H1 (cell line): ENCODE measurements around the gene KRTAP10-7. TPM values are rescaled to one million over a fixed set of nuclear protein-coding genes. Genes with fewer than 3 reads are reported as not detected.

Experiments used
- CTCF ChIA-PET: fragments of 300-600 bp; sonication (Branson Sonifier 250); formaldehyde crosslinking; loops from one replicate; lab custom pipeline; 2021; ENCODE audit not compliant: partially characterized antibody; lab: Charles Lee
- POLR2A ChIA-PET: fragments of 300-600 bp; sonication (Branson Sonifier 250); formaldehyde crosslinking; loops from one replicate; lab custom pipeline; 2021; ENCODE audit warnings: inconsistent platforms; ENCODE audit not compliant: partially characterized antibody; lab: Charles Lee
- DNase-seq, 2 experiments: peaks; one replicate each; pipeline versions ENCODE4 v3.0.0 to v3.0.0-alpha.2; 2010 to 2022; ENCODE audit warnings: low spot score in 2 of 2, low read depth in 1 of 2, mixed read lengths in 1 of 2
- FAIRE-seq: peaks from 2 replicates; lab custom pipeline; 2011; peaks lifted over from hg19 to GRCh38; lab: Jason Lieb, UNC
- H2AFZ ChIP-seq: 2 replicates; pipeline ENCODE4 v1.8.1; 2012; ENCODE audit warnings: low read length, inconsistent platforms
- H2AK5ac ChIP-seq: 2 replicates; pipeline ENCODE4 v1.6.1; 2013; ENCODE audit warnings: low read depth, low read length
- H2BK120ac ChIP-seq: replicated peaks from 2 replicates; pipeline ENCODE3; 2013; ENCODE audit warnings: low read depth, low read length, inconsistent platforms
- H2BK12ac ChIP-seq: 2 replicates; pipeline ENCODE4 v1.6.1; 2013; ENCODE audit warnings: low read depth, low read length
- H2BK15ac ChIP-seq: 2 replicates; pipeline ENCODE4 v1.6.1; 2013; ENCODE audit warnings: low read length
- H2BK20ac ChIP-seq: 2 replicates; pipeline ENCODE4 v1.6.1; 2013; ENCODE audit warnings: low read length
- H2BK5ac ChIP-seq: 2 replicates; pipeline ENCODE4 v1.6.1; 2013; ENCODE audit warnings: low read depth, low read length
- H3K14ac ChIP-seq: 2 replicates; pipeline ENCODE4 v1.6.1; 2013; ENCODE audit warnings: inconsistent platforms; ENCODE audit not compliant: insufficient read length
- H3K18ac ChIP-seq: 2 replicates; pipeline ENCODE4 v1.6.1; 2013; ENCODE audit warnings: low read length; ENCODE audit errors: extremely low read depth
- H3K23ac ChIP-seq: 2 replicates; pipeline ENCODE4 v1.6.1; 2013; ENCODE audit warnings: inconsistent platforms; ENCODE audit not compliant: insufficient read length
- H3K23me2 ChIP-seq: 2 replicates; pipeline ENCODE4 v1.6.1; 2013; ENCODE audit warnings: low read depth, low read length
- H3K27ac ChIP-seq: 2 replicates; pipeline ENCODE4 v1.6.1; 2011; ENCODE audit warnings: low read depth, low read length, inconsistent platforms
- H3K27me3 ChIP-seq, 4 experiments: replicated peaks in 1 of 4; 1 replicate in 1 of 4; 2 replicates in 3 of 4; pipeline versions ENCODE4 v1.6.1 to v1.8.1; 2011 to 2013; ENCODE audit warnings: low read length in 3 of 4, mild to moderate bottlenecking in 3 of 4, inconsistent platforms in 2 of 4, mixed read lengths in 2 of 4, moderate library complexity in 1 of 4; ENCODE audit not compliant: control insufficient read depth in 3 of 4, insufficient read depth in 3 of 4; ENCODE audit errors: extremely low read depth in 1 of 4
- H3K36me3 ChIP-seq, 4 experiments: 2 replicates each; pipeline versions ENCODE4 v1.6.1 to v1.8.1; 2011 to 2013; ENCODE audit warnings: mild to moderate bottlenecking in 4 of 4, low read length in 3 of 4, moderate library complexity in 2 of 4, control low read depth in 1 of 4, inconsistent platforms in 1 of 4; ENCODE audit not compliant: insufficient read depth in 4 of 4, control insufficient read depth in 2 of 4
- H3K4ac ChIP-seq: replicated peaks from 2 replicates; pipeline ENCODE3; 2013; ENCODE audit warnings: low read length, low read depth, mixed read lengths, inconsistent platforms; ENCODE audit not compliant: insufficient read length
- H3K4me1 ChIP-seq, 4 experiments: replicated peaks in 1 of 4; 1 replicate in 1 of 4; 2 replicates in 3 of 4; pipeline versions ENCODE4 v1.6.1 to v1.8.1; 2011 to 2013; ENCODE audit warnings: low read length in 3 of 4, inconsistent platforms in 2 of 4, mixed read lengths in 1 of 4; ENCODE audit not compliant: insufficient read depth in 4 of 4, control insufficient read depth in 3 of 4
- H3K4me2 ChIP-seq, 2 experiments: 2 replicates each; pipeline versions ENCODE4 v1.6.1 to v1.8.1; 2011 to 2013; ENCODE audit warnings: low read depth in 2 of 2, low read length in 2 of 2, control low read depth in 1 of 2, inconsistent platforms in 1 of 2, mild to moderate bottlenecking in 1 of 2; ENCODE audit not compliant: insufficient read depth in 1 of 2
- H3K4me3 ChIP-seq, 4 experiments: fragments of 200-600, 300-600 bp in 1 of 4; sonication (generic), shearing (Covaris generic), sonication (Bioruptor Twin) in 1 of 4; 2 replicates each; pipeline versions ENCODE4 v1.5.1 to v1.8.1; 2011 to 2016; ENCODE audit warnings: low read length in 4 of 4, low read depth in 3 of 4, control low read depth in 2 of 4, inconsistent platforms in 2 of 4, mild to moderate bottlenecking in 2 of 4, mixed read lengths in 1 of 4, moderate library complexity in 1 of 4; ENCODE audit not compliant: insufficient read depth in 2 of 4; ENCODE audit errors: extremely low read depth in 1 of 4
- H3K56ac ChIP-seq: replicated peaks from 2 replicates; pipeline ENCODE3; 2013; ENCODE audit warnings: low read depth, mild to moderate bottlenecking, mixed read lengths, low read length, inconsistent platforms; ENCODE audit not compliant: insufficient read length
- H3K79me1 ChIP-seq: 2 replicates; pipeline ENCODE4 v1.6.1; 2013; ENCODE audit warnings: low read depth, low read length, control low read depth
- H3K79me2 ChIP-seq, 2 experiments: 2 replicates each; pipeline versions ENCODE4 v1.6.1 to v1.8.1; 2012 to 2013; ENCODE audit warnings: low read length in 2 of 2, mild to moderate bottlenecking in 2 of 2, inconsistent platforms in 1 of 2; ENCODE audit not compliant: insufficient read depth in 2 of 2, control insufficient read depth in 1 of 2
- H3K9ac ChIP-seq, 4 experiments: replicated peaks in 1 of 4; 1 replicate in 1 of 4; 2 replicates in 3 of 4; pipeline versions ENCODE4 v1.6.1 to v1.8.1; 2011 to 2013; ENCODE audit warnings: low read depth in 3 of 4, low read length in 3 of 4, control low read depth in 2 of 4, mild to moderate bottlenecking in 2 of 4, moderate library complexity in 2 of 4, inconsistent platforms in 1 of 4; ENCODE audit errors: extremely low read depth in 1 of 4
- H3K9me3 ChIP-seq, 2 experiments: 2 replicates each; pipeline versions ENCODE4 v1.6.1 to v1.8.1; 2012 to 2013; ENCODE audit warnings: mild to moderate bottlenecking in 2 of 2, moderate library complexity in 2 of 2, control low read depth in 1 of 2, inconsistent platforms in 1 of 2, low read depth in 1 of 2, low read length in 1 of 2, mixed read lengths in 1 of 2; ENCODE audit not compliant: insufficient read depth in 2 of 2
- H4K20me1 ChIP-seq, 2 experiments: replicated peaks in 1 of 2; 2 replicates each; pipeline versions ENCODE3 to v1.8.1; 2011 to 2013; ENCODE audit warnings: inconsistent platforms in 2 of 2, low read length in 2 of 2, mild to moderate bottlenecking in 1 of 2; ENCODE audit not compliant: insufficient read depth in 2 of 2, control insufficient read depth in 1 of 2
- H4K5ac ChIP-seq: 2 replicates; pipeline ENCODE4 v1.6.1; 2013; ENCODE audit warnings: low read length, low read depth, mixed read lengths, inconsistent platforms; ENCODE audit not compliant: insufficient read length
- H4K8ac ChIP-seq: 2 replicates; pipeline ENCODE4 v1.8.0; 2013; ENCODE audit warnings: mild to moderate bottlenecking, moderate library complexity, low read length, inconsistent platforms; ENCODE audit not compliant: insufficient read depth; ENCODE audit errors: extremely low read depth
- H4K91ac ChIP-seq: replicated peaks from 2 replicates; pipeline ENCODE3; 2013; ENCODE audit warnings: low read length, mixed read lengths, inconsistent platforms; ENCODE audit not compliant: insufficient read length
- GABPA ChIP-seq: IDR thresholded peaks from 2 replicates; pipeline ENCODE4 v1.6.1; 2011; ENCODE audit warnings: mild to moderate bottlenecking, low read length, moderate library complexity, borderline replicate concordance; ENCODE audit not compliant: insufficient read depth
- PHF8 ChIP-seq: fragments of 200-600 bp; sonication (generic); conservative IDR thresholded peaks from 2 replicates; pipeline ENCODE4 v1.7.1; 2012; ENCODE audit warnings: low read depth, mild to moderate bottlenecking, inconsistent platforms, low read length, moderate library complexity
- SIRT6 ChIP-seq: IDR thresholded peaks from one replicate; pipeline ENCODE4 v1.7.1; 2012; ENCODE audit warnings: low read length, inconsistent platforms
- TAF7 ChIP-seq: optimal IDR thresholded peaks from 2 replicates; pipeline ENCODE3; 2011; ENCODE audit warnings: low read depth, mild to moderate bottlenecking, inconsistent platforms, low read length, moderate library complexity, borderline replicate concordance
- WGBS, 2 experiments: shearing (Covaris generic) in 1 of 2; methylation state at CpG; one replicate each; pipeline versions ENCODE4 v1.1.6 to v1.1.7; 2013 to 2015; ENCODE audit warnings: low lambda C conversion rate in 2 of 2, mixed read lengths in 2 of 2, inconsistent platforms in 1 of 2, low coverage in 1 of 2, missing lambda C conversion rate in 1 of 2; ENCODE audit not compliant: insufficient replicate concordance in 2 of 2, insufficient coverage in 1 of 2, insufficient read length in 1 of 2; ENCODE audit errors: extremely low coverage in 1 of 2, missing lambda C conversion rate in 1 of 2; 5-methylcytosine and 5-hydroxymethylcytosine counted together
- polyA plus RNA-seq, 7 experiments: library from polyadenylated mRNA; depleted of rRNA in 3 of 7; stranded (reverse) in 5 of 7; unstranded in 2 of 7; fragments of >200 nt in 5 of 7; fragments of 200-250 nt in 2 of 7; gene quantifications; 1 replicate in 5 of 7; 2 replicates in 1 of 7; 4 replicates in 1 of 7; pipeline versions ENCODE4 v1.2.1 to v1.2.3, GENCODE V29; 2011 to 2013; ENCODE audit warnings: missing spikeins in 2 of 7, mixed read lengths in 2 of 7
- total RNA-seq: library from RNA; stranded (reverse); fragmentation: NEBNext Ultra II Directional; extraction: Animal tissue kit (Norgen Biotek cat#: 25700); gene quantifications from 2 replicates; pipeline ENCODE4 v1.2.1, GENCODE V29; 2021

KRTAP10-7 gene
- total and polyA plus RNA-seq, 2 of the 8 experiments (the other 6 are each of a cell fraction or from before 2014, with no cell fraction given), result not detected

DNA sequence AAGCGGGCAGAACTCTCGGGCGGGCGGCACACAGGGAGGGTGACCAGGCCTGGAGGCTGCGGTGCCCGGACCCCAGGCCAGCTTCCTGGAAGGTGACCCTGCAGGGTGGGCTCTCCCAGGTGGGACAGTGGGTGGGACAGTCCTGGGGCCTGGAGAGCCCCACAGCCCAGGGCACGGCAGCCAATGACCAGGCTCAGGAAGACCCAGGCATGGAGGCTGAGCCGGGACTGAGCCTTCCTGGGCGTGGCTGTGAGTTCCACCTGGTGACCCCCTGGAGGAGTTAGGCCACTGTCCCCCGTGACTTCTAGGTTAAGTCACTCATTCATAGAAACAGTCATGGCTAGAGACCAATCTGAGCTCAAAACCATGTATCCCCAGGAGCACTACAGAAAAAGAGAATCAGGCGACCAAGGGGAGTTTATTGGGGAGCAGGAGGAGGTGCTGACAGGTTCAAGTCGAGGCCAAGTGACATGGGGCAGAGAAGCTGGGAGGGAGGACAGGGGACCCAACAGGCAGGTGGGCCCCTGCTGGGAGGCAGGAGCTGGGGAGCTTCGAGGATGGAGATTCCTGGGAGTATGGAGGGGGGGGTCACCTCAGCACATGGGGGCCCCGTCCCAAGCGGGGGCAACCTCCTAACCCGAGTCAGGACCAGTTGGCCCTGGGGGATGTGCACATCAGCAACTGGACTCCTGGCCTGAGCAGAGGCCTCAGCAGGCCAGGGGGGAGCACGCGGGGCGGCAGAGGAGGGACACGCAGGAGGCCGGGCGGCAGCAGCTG, 21.2 kb upstream of the KRTAP10-7 start:
- H2BK5ac ChIP-seq, result no peak overlapping the region
- WGBS, 2 experiments, result 80% methylated on average over 13 of the region's 22 CpGs; no CpG with 5 or more reads in 1 of the 2 experiments
- H2AFZ ChIP-seq, result no peak overlapping the region
- no peak overlapping the region for H3K27ac ChIP-seq
- FAIRE-seq, result no peak
- no peak overlapping the region for H3K9ac ChIP-seq
- H3K4ac ChIP-seq, result no peak overlapping the region
- H3K4me1 ChIP-seq, result peaks cover 0 to 8% (median 0%) of the 10 kb centered on the region in 4 experiments; a peak in 1 of 7 replicates
- H3K23ac ChIP-seq, result no peak overlapping the region
- ChIA-PET POLR2A (interaction anchor here (0.8 to 1.0 kb wide), 2 partner anchors 71 to 118 kb away, joined by 3 to 5 read pairs; partner anchors contain the start of gene KRTAP10-12), CTCF (interaction anchor here (0.6 to 1.2 kb wide), 3 partner anchors 54 to 223 kb away, joined by 3 read pairs; partner anchors contain the start of gene UBE2G2)
- no peak overlapping the region for H2BK20ac ChIP-seq
- H4K5ac ChIP-seq, result no peak overlapping the region
- H2BK120ac ChIP-seq, result no peak overlapping the region
- peaks cover 0 to 9% of the 10 kb centered on the region in 2 experiments; a peak in 2 of 4 replicates for H3K9me3 ChIP-seq
- H3K79me2 ChIP-seq, result no peaks in the 10 kb centered on the region
- no peaks in the 10 kb centered on the region for H3K23me2 ChIP-seq
- H3K14ac ChIP-seq, result no peak overlapping the region
- no peak overlapping the region for H3K56ac ChIP-seq
- H3K27me3 ChIP-seq, result no peaks in the 10 kb centered on the region; a peak in 1 of 7 replicates
- peak in 1 of 2 experiments; percentile 45 for DNase-seq
- no peak overlapping the region for H2AK5ac ChIP-seq
- no peak overlapping the region for H3K4me3 ChIP-seq
- no peak overlapping the region for H4K91ac ChIP-seq
- no peaks in the 10 kb centered on the region for H3K79me1 ChIP-seq
- H4K20me1 ChIP-seq, result no peaks in the 10 kb centered on the region
- peak overlapping the region; percentile 14; the same call in 1 of the 2 replicates for H4K8ac ChIP-seq
- H2BK12ac ChIP-seq, result no peak overlapping the region
- H3K36me3 ChIP-seq, result no peaks in the 10 kb centered on the region
- no peak overlapping the region for H3K4me2 ChIP-seq
- H3K18ac ChIP-seq, result no peak overlapping the region
- no peak overlapping the region for H2BK15ac ChIP-seq
- no peak for TF ChIP-seq TAF7
- no peak for TF ChIP-seq SIRT6
- TF ChIP-seq PHF8, result no peak
- TF ChIP-seq GABPA, result no peak
